HG02678 (cell line): ENCODE measurements around the gene FAM149B1.

Source experiments
- ATAC-seq: cut with Tn5 transposase; IDR thresholded peaks from one replicate; pipeline ENCODE4 v1.9.1; 2021; ENCODE audit warnings: mild to moderate bottlenecking, moderate library complexity; ENCODE audit not compliant: unreplicated experiment

Gene FAM149B1

GRCh38 chr10:73263693-73264347, 95.9 kb downstream of the FAM149B1 start:
- no peak for ATAC-seq

GRCh38 chr10:73264423-73264822, 96.5 kb downstream of the FAM149B1 start:
- no peak for ATAC-seq

GRCh38 chr10:73281097-73281496, 113.2 kb downstream of the FAM149B1 start:
- no peak for ATAC-seq

- ATAC-seq, result no peak
These were observed 119.5 kb downstream of the FAM149B1 start for GRCh38 chr10:73287441-73287840.

GRCh38 chr10:73289958-73290357, 122.0 kb downstream of the FAM149B1 start:
- no peak for ATAC-seq

- no peak for ATAC-seq
These were observed 125.5 kb downstream of the FAM149B1 start for GRCh38 chr10:73293461-73293860.
